ENCODE measurements around the gene AQP12A. TPM values are rescaled to one million over a fixed set of nuclear protein-coding genes. Genes with fewer than 3 reads are reported as not detected.
"Not testable (repeated sequence)": the region's sequence is repeated elsewhere in the genome, so short reads cannot be mapped to it uniquely, and the experiment has no call there.

The AQP12A gene
- total and polyA plus RNA-seq, 2 donors = 0.34 TPM; not detected in 1

GRCh38 chr2:240651185-240651584, 40.5 kb upstream of the AQP12A start:
- H3K27me3 ChIP-seq (ENCODE audit: control insufficient read depth in 2 of 2, insufficient read depth in 1 of 2, low read length in 1 of 2) = peaks cover 0 to 45% of the 10 kb centered on the region in 2 donors

GRCh38 chr2:240655931-240656886, 35.5 kb upstream of the AQP12A start:
- no peak for DNase-seq (ENCODE audit: low read depth in 6 of 9, low spot score in 9 of 9)
- H3K4me1 ChIP-seq (ENCODE audit: control insufficient read depth in 2 of 2, insufficient read depth in 2 of 2, low read length in 2 of 2) = no peaks in the 10 kb centered on the region
- peaks cover under 1 to 1% of the 10 kb centered on the region in 2 donors for H3K9me3 ChIP-seq (ENCODE audit: control insufficient read depth in 2 of 2, insufficient read depth in 1 of 2, low read length in 1 of 2)
- H3K27ac ChIP-seq (ENCODE audit: low read depth in 1 of 2, low read length in 1 of 2) = no peak overlapping the region
- peaks cover 0 to 15% of the 10 kb centered on the region in 2 donors for H3K27me3 ChIP-seq (ENCODE audit: control insufficient read depth in 2 of 2, insufficient read depth in 1 of 2, low read length in 1 of 2)
- no peaks in the 10 kb centered on the region for H3K36me3 ChIP-seq (ENCODE audit: control insufficient read depth in 2 of 2, insufficient read depth in 2 of 2, low read length in 1 of 2)
- H3K4me3 ChIP-seq (ENCODE audit: low read length in 2 of 2) = no peak overlapping the region
- 67% methylated on average over 10 of the region's 10 CpGs for WGBS

More at GRCh38 chr2:240651185-240651584, 40.5 kb upstream of the AQP12A start:
- peaks cover 0 to 2% of the 10 kb centered on the region in 2 donors for H3K9me3 ChIP-seq (ENCODE audit: control insufficient read depth in 2 of 2, insufficient read depth in 1 of 2, low read length in 1 of 2)
- WGBS = 91% methylated on average over 3 of the region's 3 CpGs
- DNase-seq (ENCODE audit: low read depth in 6 of 9, low spot score in 9 of 9) = no peak
- no peak overlapping the region for H3K4me3 ChIP-seq (ENCODE audit: low read length in 2 of 2)
- no peaks in the 10 kb centered on the region for H3K36me3 ChIP-seq (ENCODE audit: control insufficient read depth in 2 of 2, insufficient read depth in 2 of 2, low read length in 1 of 2)
- H3K27ac ChIP-seq (ENCODE audit: low read depth in 1 of 2, low read length in 1 of 2) = no peak overlapping the region
- peaks cover 0 to 2% of the 10 kb centered on the region in 2 donors for H3K4me1 ChIP-seq (ENCODE audit: control insufficient read depth in 2 of 2, insufficient read depth in 2 of 2, low read length in 2 of 2)

GRCh38 chr2:240659883-240660282, 31.8 kb upstream of the AQP12A start:
- H3K4me3 ChIP-seq (ENCODE audit: low read length in 2 of 2); H3K4me1 ChIP-seq (ENCODE audit: control insufficient read depth in 2 of 2, insufficient read depth in 2 of 2, low read length in 2 of 2); DNase-seq (ENCODE audit: low read depth in 6 of 9, low spot score in 9 of 9); H3K9me3 ChIP-seq (ENCODE audit: control insufficient read depth in 2 of 2, insufficient read depth in 1 of 2, low read length in 1 of 2); H3K27ac ChIP-seq (ENCODE audit: low read depth in 1 of 2, low read length in 1 of 2); H3K36me3 ChIP-seq (ENCODE audit: control insufficient read depth in 2 of 2, insufficient read depth in 2 of 2, low read length in 1 of 2): not testable (repeated sequence)
- peaks cover 0 to 15% of the 10 kb centered on the region in 2 donors for H3K27me3 ChIP-seq (ENCODE audit: control insufficient read depth in 2 of 2, insufficient read depth in 1 of 2, low read length in 1 of 2)
- 98% methylated on average over 7 of the region's 7 CpGs for WGBS

GRCh38 chr2:240662681-240663080, 29.0 kb upstream of the AQP12A start:
- Histone ChIP-seq H3K27me3 (ENCODE audit: control insufficient read depth in 2 of 2, insufficient read depth in 1 of 2, low read length in 1 of 2) (peaks cover 0 to 2% of the 10 kb centered on the region in 2 donors), H3K27ac (ENCODE audit: low read depth in 1 of 2, low read length in 1 of 2) (no peak overlapping the region), H3K4me3 (ENCODE audit: low read length in 2 of 2) (no peak overlapping the region), H3K4me1 (ENCODE audit: control insufficient read depth in 2 of 2, insufficient read depth in 2 of 2, low read length in 2 of 2) (no peaks in the 10 kb centered on the region), H3K36me3 (ENCODE audit: control insufficient read depth in 2 of 2, insufficient read depth in 2 of 2, low read length in 1 of 2) (no peaks in the 10 kb centered on the region), H3K9me3 (ENCODE audit: control insufficient read depth in 2 of 2, insufficient read depth in 1 of 2, low read length in 1 of 2) (peaks cover 0 to 1% of the 10 kb centered on the region in 2 donors)
- 90% methylated on average over 3 of the region's 3 CpGs for WGBS
- no peak for DNase-seq (ENCODE audit: low read depth in 6 of 9, low spot score in 9 of 9)

- Histone ChIP-seq H3K27me3 (ENCODE audit: control insufficient read depth in 2 of 2, insufficient read depth in 1 of 2, low read length in 1 of 2) (peaks cover 0 to 4% of the 10 kb centered on the region in 2 donors), H3K36me3 (ENCODE audit: control insufficient read depth in 2 of 2, insufficient read depth in 2 of 2, low read length in 1 of 2) (no peaks in the 10 kb centered on the region), H3K4me3 (ENCODE audit: low read length in 2 of 2) (no peak overlapping the region), H3K9me3 (ENCODE audit: control insufficient read depth in 2 of 2, insufficient read depth in 1 of 2, low read length in 1 of 2) (peaks cover 0 to 1% of the 10 kb centered on the region in 2 donors), H3K4me1 (ENCODE audit: control insufficient read depth in 2 of 2, insufficient read depth in 2 of 2, low read length in 2 of 2) (no peaks in the 10 kb centered on the region), H3K27ac (ENCODE audit: low read depth in 1 of 2, low read length in 1 of 2) (no peak overlapping the region)
- no peak for DNase-seq (ENCODE audit: low read depth in 6 of 9, low spot score in 9 of 9)
- 86% methylated on average over 6 of the region's 6 CpGs for WGBS
Observed at GRCh38 chr2:240663546-240664190, 28.0 kb upstream of the AQP12A start.

GRCh38 chr2:240664622-240665021, 27.0 kb upstream of the AQP12A start:
- Histone ChIP-seq H3K27me3 (ENCODE audit: control insufficient read depth in 2 of 2, insufficient read depth in 1 of 2, low read length in 1 of 2) (peaks cover 0 to 4% of the 10 kb centered on the region in 2 donors), H3K4me1 (ENCODE audit: control insufficient read depth in 2 of 2, insufficient read depth in 2 of 2, low read length in 2 of 2) (no peaks in the 10 kb centered on the region), H3K36me3 (ENCODE audit: control insufficient read depth in 2 of 2, insufficient read depth in 2 of 2, low read length in 1 of 2) (no peaks in the 10 kb centered on the region), H3K9me3 (ENCODE audit: control insufficient read depth in 2 of 2, insufficient read depth in 1 of 2, low read length in 1 of 2) (peaks cover 0 to 1% of the 10 kb centered on the region in 2 donors), H3K4me3 (ENCODE audit: low read length in 2 of 2) (no peak overlapping the region), H3K27ac (ENCODE audit: low read depth in 1 of 2, low read length in 1 of 2) (no peak overlapping the region)
- DNase-seq (ENCODE audit: low read depth in 6 of 9, low spot score in 9 of 9) = no peak
- 92% methylated on average over 1 of the region's 1 CpG for WGBS

GRCh38 chr2:240670402-240670801, 21.3 kb upstream of the AQP12A start:
- Histone ChIP-seq H3K27me3 (ENCODE audit: control insufficient read depth in 2 of 2, insufficient read depth in 1 of 2, low read length in 1 of 2) (peaks cover 13 to 35% of the 10 kb centered on the region in 2 donors), H3K9me3 (ENCODE audit: control insufficient read depth in 2 of 2, insufficient read depth in 1 of 2, low read length in 1 of 2) (no peaks in the 10 kb centered on the region), H3K4me1 (ENCODE audit: control insufficient read depth in 2 of 2, insufficient read depth in 2 of 2, low read length in 2 of 2) (no peaks in the 10 kb centered on the region), H3K36me3 (ENCODE audit: control insufficient read depth in 2 of 2, insufficient read depth in 2 of 2, low read length in 1 of 2) (no peaks in the 10 kb centered on the region), H3K27ac (ENCODE audit: low read depth in 1 of 2, low read length in 1 of 2) (no peak overlapping the region), H3K4me3 (ENCODE audit: low read length in 2 of 2) (no peak overlapping the region)
- DNase-seq (ENCODE audit: low read depth in 6 of 9, low spot score in 9 of 9) = no peak
- WGBS = 91% methylated on average over 7 of the region's 7 CpGs

GRCh38 chr2:240670950-240671349, 20.7 kb upstream of the AQP12A start:
- Histone ChIP-seq H3K9me3 (ENCODE audit: control insufficient read depth in 2 of 2, insufficient read depth in 1 of 2, low read length in 1 of 2) (no peaks in the 10 kb centered on the region), H3K27me3 (ENCODE audit: control insufficient read depth in 2 of 2, insufficient read depth in 1 of 2, low read length in 1 of 2) (peaks cover 13 to 35% of the 10 kb centered on the region in 2 donors)
- 94% methylated on average over 4 of the region's 4 CpGs for WGBS

More at GRCh38 chr2:240670950-240671349, 20.7 kb upstream of the AQP12A start:
- H3K4me1 ChIP-seq (ENCODE audit: control insufficient read depth in 2 of 2, insufficient read depth in 2 of 2, low read length in 2 of 2) = no peaks in the 10 kb centered on the region
- no peak overlapping the region for H3K27ac ChIP-seq (ENCODE audit: low read depth in 1 of 2, low read length in 1 of 2)
- no peaks in the 10 kb centered on the region for H3K36me3 ChIP-seq (ENCODE audit: control insufficient read depth in 2 of 2, insufficient read depth in 2 of 2, low read length in 1 of 2)
- no peak for DNase-seq (ENCODE audit: low read depth in 6 of 9, low spot score in 9 of 9)
- no peak overlapping the region for H3K4me3 ChIP-seq (ENCODE audit: low read length in 2 of 2)

Measured in thymus (tissue), 11 donors.